Heart left ventricle (tissue), 16 donors: Measurements from ENCODE around the gene GPRIN3. TPM values are rescaled to one million over a fixed set of nuclear protein-coding genes. Genes with fewer than 3 reads are reported as not detected.
A peak's percentile ranks its signal among the peaks of the same experiment; 100 is the strongest.

Experiments
- ATAC-seq, 4 donors: fragments of 200-7000 bp; cut with Tn5 transposase; one replicate each; pipeline ENCODE4 v1.9.1; 2020 to 2022; ENCODE audit warnings: moderate library complexity in 4 of 4, mild to moderate bottlenecking in 3 of 4, moderate number of reproducible peaks in 1 of 4
- DNase-seq, 5 donors: peaks; one replicate each; pipeline ENCODE4 v3.0.0-alpha.2; 2020
- H3K27ac ChIP-seq, 12 donors: fragments of 200-600 bp; sonication (generic) in 4 of 12; one replicate each; pipeline versions ENCODE4 v1.5.0 to v1.8.0; 2016 to 2022; ENCODE audit warnings: mild to moderate bottlenecking in 2 of 12
- H3K27me3 ChIP-seq, 9 donors: fragments of 200-600 bp; sonication (generic) in 2 of 9; one replicate each; pipeline versions ENCODE4 v1.5.1 to v1.8.0; 2016 to 2022; ENCODE audit warnings: mild to moderate bottlenecking in 3 of 9
- H3K36me3 ChIP-seq, 9 donors: fragments of 200-600 bp; sonication (generic) in 2 of 9; one replicate each; pipeline versions ENCODE4 v1.5.0 to v1.8.0; 2018 to 2022; ENCODE audit warnings: mild to moderate bottlenecking in 2 of 9
- H3K4me1 ChIP-seq, 12 donors: fragments of 200-600 bp; sonication (generic) in 4 of 12; one replicate each; pipeline versions ENCODE4 v1.5.0 to v1.8.0; 2016 to 2022; ENCODE audit warnings: mild to moderate bottlenecking in 3 of 12
- H3K4me3 ChIP-seq, 12 donors: fragments of 200-600 bp; sonication (generic) in 4 of 12; one replicate each; pipeline versions ENCODE4 v1.5.0 to v1.8.0; 2017 to 2022; ENCODE audit warnings: mild to moderate bottlenecking in 9 of 12, moderate library complexity in 4 of 12
- H3K9me3 ChIP-seq, 12 donors: fragments of 200-600 bp; sonication (generic) in 4 of 12; one replicate each; pipeline versions ENCODE4 v1.5.0 to v1.8.0; 2016 to 2022; ENCODE audit warnings: mild to moderate bottlenecking in 1 of 12
- CTCF ChIP-seq, 12 donors: fragments of 200-600 bp; sonication (generic) in 4 of 12; IDR thresholded peaks; one replicate each; pipeline versions ENCODE4 v1.5.0 to v1.8.0; 2018 to 2022; ENCODE audit warnings: antibody characterized with exemption in 12 of 12, mild to moderate bottlenecking in 5 of 12
- POLR2A ChIP-seq, 2 donors: fragments of 450-650 bp; IDR thresholded peaks; one replicate each; pipeline ENCODE4 v1.6.1; 2017; ENCODE audit warnings: antibody characterized with exemption in 2 of 2, mild to moderate bottlenecking in 2 of 2, moderate library complexity in 2 of 2
- WGBS, 4 donors: extraction: QIAGEN DNeasy Blood & Tissue Kit in 2 of 4; methylation state at CpG; one replicate each; pipeline versions ENCODE4 v1.1.5 to v1.1.7; 2013 to 2018; 5-methylcytosine and 5-hydroxymethylcytosine counted together
- intact Hi-C, 10 donors: fragments of 100-400 bp; cut with DNase I; formaldehyde crosslinking; loops; one replicate each; pipeline versions ENCODE4 v1.11.1 to v1.14.2; 2022
- polyA plus RNA-seq, 2 donors: library from polyadenylated mRNA; stranded (reverse); fragments of 200-250 nt; gene quantifications; one replicate each; pipeline ENCODE4 v1.2.3, GENCODE V29; 2013
- total RNA-seq, 9 donors: library from RNA; depleted of rRNA in 2 of 9; stranded (reverse); fragments of >200 nt in 2 of 9; fragmentation: NEBNext Ultra II Directional in 3 of 9; extraction: Animal tissue kit (Norgen Biotek cat#: 25700) in 3 of 9; gene quantifications; one replicate each; pipeline versions ENCODE4 v1.1.0 to v1.2.4, GENCODE V29; 2016 to 2023
- donor health status: ischemic (EF 13 %, LVEDD 7.1; RV severe dilation, severe dysfunction).
- donor health status: healthy with polysubstance abuse.
- donor health status: DM: no; HTN: yes; CAD: no.
- donor health status: DM: no; HTN: no; CAD: no.
- donor health status: ischemic (EF 25% LVEDD 6.9; RV normal size, moderate dysfunction).
- donor health status: ischemic (EF 25% LVEDD 5.7; RV mildly dilated, moderate dysfunction).
- donor health status: healthy.
- donor health status: DM: yes; HTN: yes; CAD: no.
- donor health status: ischemic (EF 35%, LVEDD 5.7; RV mildly dilated, moderate dysfunction).
- donor health status: nonischemic (EF 11% LVEDD 7.7; RV severe dilation, severe dysfunction).
- donor health status: DM: yes; HTN: yes; CAD: no.
- donor health status: PGD.
- donor health status: ischemic (EF 29% LVEDD 5.4; RV normal size, mild dysfunction).
- donor health status: nonischemic (EF 23%, LVEDD 6.1; RV moderate dilation, normal function).

The GPRIN3 gene
- total and polyA plus RNA-seq, 11 donors: 2.4 to 16.5 (median 13.0) TPM

- WGBS, 4 donors: 67 to 75% (median 69%) methylated on average over 3 of the region's 3 CpGs
These were observed 39.8 kb downstream of the GPRIN3 start for GRCh38 chr4:89267846-89268245.

GRCh38 chr4:89267392-89267791 lies 40.2 kb downstream of the GPRIN3 start:
- intact Hi-C loops: no loop called here
- ATAC-seq (peak; percentile 70 to 94 (median 89)), DNase-seq (peak in 3 of 5 donors; percentile 39 to 52 (median 41))
- Histone ChIP-seq H3K36me3 (no peaks in the 10 kb centered on the region), H3K4me3 (no peak overlapping the region), H3K27ac (peak overlapping the region in 11 of 12 donors; percentile 0 to 70 (median 51)), H3K9me3 (no peaks in the 10 kb centered on the region), H3K27me3 (no peaks in the 10 kb centered on the region), H3K4me1 (peaks cover 0 to 50% (median 17%) of the 10 kb centered on the region in 12 donors)
- TF ChIP-seq CTCF (IDR thresholded peaks at IDR 0.05): no peak
- TF ChIP-seq POLR2A (IDR thresholded peaks at IDR 0.05): no peak
- WGBS, 4 donors: 46 to 62% (median 60%) methylated on average over 1 of the region's 1 CpG

More at GRCh38 chr4:89267846-89268245, 39.8 kb downstream of the GPRIN3 start:
- ATAC-seq: no peak
- H3K27me3 ChIP-seq: no peaks in the 10 kb centered on the region
- TF ChIP-seq CTCF (IDR thresholded peaks at IDR 0.05) (no peak), POLR2A (IDR thresholded peaks at IDR 0.05) (no peak)
- DNase-seq: no peak
- H3K4me1 ChIP-seq: peaks cover 0 to 50% (median 17%) of the 10 kb centered on the region in 12 donors
- peak overlapping the region in 6 of 12 donors; percentile 0 to 70 (median 40) for H3K27ac ChIP-seq
- intact Hi-C loops: no loop called here
- no peak overlapping the region for H3K4me3 ChIP-seq
- no peaks in the 10 kb centered on the region for H3K9me3 ChIP-seq
- no peaks in the 10 kb centered on the region for H3K36me3 ChIP-seq

- peaks cover 0 to 49% (median 17%) of the 10 kb centered on the region in 12 donors for H3K4me1 ChIP-seq
- H3K4me3 ChIP-seq: no peak overlapping the region
- H3K27ac ChIP-seq: peak overlapping the region in 6 of 12 donors; percentile 26 to 70 (median 42)
- intact Hi-C loops: no loop called here
- no peak for TF ChIP-seq POLR2A (IDR thresholded peaks at IDR 0.05)
- no peak for TF ChIP-seq CTCF (IDR thresholded peaks at IDR 0.05)
- H3K9me3 ChIP-seq: no peaks in the 10 kb centered on the region
- DNase-seq (peak in 2 of 5 donors; percentile 35 to 58), ATAC-seq (peak in 3 of 4 donors; percentile 49 to 71 (median 68))
- no peaks in the 10 kb centered on the region for H3K27me3 ChIP-seq
- WGBS, 4 donors: 16 to 36% (median 22%) methylated on average over 1 of the region's 1 CpG
- H3K36me3 ChIP-seq: no peaks in the 10 kb centered on the region
These were observed 41.5 kb downstream of the GPRIN3 start for GRCh38 chr4:89266128-89266527.

- intact Hi-C loops: no loop called here
- WGBS, 4 donors: 75 to 82% (median 78%) methylated on average over 3 of the region's 3 CpGs
- Histone ChIP-seq H3K4me3 (no peak overlapping the region), H3K9me3 (no peaks in the 10 kb centered on the region), H3K27me3 (no peaks in the 10 kb centered on the region), H3K36me3 (no peaks in the 10 kb centered on the region), H3K4me1 (peaks cover 0 to 47% (median 18%) of the 10 kb centered on the region in 12 donors), H3K27ac (peak overlapping the region in 1 of 12 donors; percentile 3)
- TF ChIP-seq CTCF (IDR thresholded peaks at IDR 0.05) (no peak), POLR2A (IDR thresholded peaks at IDR 0.05) (no peak)
- ATAC-seq: no peak
- DNase-seq: no peak
These were observed 44.3 kb downstream of the GPRIN3 start for GRCh38 chr4:89263265-89263664.
